NT2/D1 (cell line): ENCODE data around the gene CLN3.

ENCODE experiments used
- YY1 ChIP-seq: IDR thresholded peaks from 2 replicates; pipeline ENCODE4 v1.6.1; 2011; ENCODE audit not compliant: insufficient read length, insufficient read depth
- ZNF274 ChIP-seq: IDR thresholded peaks from 2 replicates; pipeline ENCODE4 v1.6.1; 2011; ENCODE audit warnings: mild to moderate bottlenecking, low read depth, low read length

DNA sequence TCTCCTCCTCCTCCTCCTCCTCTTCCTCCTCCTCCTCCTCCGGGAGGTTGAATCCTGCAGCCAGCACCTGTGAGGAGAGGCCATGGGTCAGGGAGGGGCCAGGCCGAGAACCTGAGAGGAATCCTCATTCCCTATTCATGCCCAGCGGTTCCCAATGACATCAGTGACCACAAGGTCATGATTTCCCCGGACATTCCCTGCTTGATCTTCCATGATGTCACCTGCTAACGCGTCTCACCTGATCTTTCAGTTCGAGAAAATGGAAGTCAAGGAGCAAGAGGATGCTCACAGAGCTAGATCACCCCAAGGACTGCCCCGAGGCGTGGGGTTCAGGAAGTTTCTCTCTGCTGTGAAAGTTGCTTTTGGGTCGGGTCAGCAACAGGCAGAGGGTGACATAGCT, 8.0 kb upstream of the CLN3 start:
- TF ChIP-seq ZNF274, result no peak
- TF ChIP-seq YY1, result no peak
